GM20000 (cell line): ENCODE data around the gene CCDC7.

ENCODE experiments used
- DNase-seq: peaks from one replicate; pipeline ENCODE4 v3.0.0; 2012; ENCODE audit warnings: low spot score
- CTCF ChIP-seq: IDR thresholded peaks from 2 replicates; pipeline ENCODE4 v1.5.1; 2012; ENCODE audit warnings: mild to moderate bottlenecking, control low read depth; ENCODE audit errors: extremely low read depth, missing control alignments

The CCDC7 gene

GRCh38 chr10:32410569-32410968, 35.4 kb upstream of the CCDC7 start:
- no peak for DNase-seq
- no peak for TF ChIP-seq CTCF

- DNase-seq = no peak
- TF ChIP-seq CTCF = no peak
Observed at GRCh38 chr10:32411797-32412498, 34.0 kb upstream of the CCDC7 start.

- DNase-seq = no peak
- TF ChIP-seq CTCF = no peak
Observed at GRCh38 chr10:32412499-32412853, 33.5 kb upstream of the CCDC7 start.

GRCh38 chr10:32413513-32413912, 32.4 kb upstream of the CCDC7 start:
- DNase-seq = no peak

GRCh38 chr10:32415361-32415760, 30.6 kb upstream of the CCDC7 start:
- no peak for TF ChIP-seq CTCF
- DNase-seq = no peak

More at GRCh38 chr10:32413513-32413912, 32.4 kb upstream of the CCDC7 start:
- TF ChIP-seq CTCF = no peak

- TF ChIP-seq CTCF = no peak
- DNase-seq = no peak
Observed at GRCh38 chr10:32417911-32418547, 27.9 kb upstream of the CCDC7 start.

- TF ChIP-seq CTCF = no peak
- DNase-seq = no peak
Observed at GRCh38 chr10:32418572-32418971, 27.4 kb upstream of the CCDC7 start.
